Embryonic facial prominence (tissue), 1 donor: Measurements from ENCODE around the gene LECT2.

Source experiments
- DNase-seq: peaks from one replicate; pipeline ENCODE4 v3.0.0-alpha.2; 2016; ENCODE audit errors: extremely low spot score

Gene LECT2

DNA sequence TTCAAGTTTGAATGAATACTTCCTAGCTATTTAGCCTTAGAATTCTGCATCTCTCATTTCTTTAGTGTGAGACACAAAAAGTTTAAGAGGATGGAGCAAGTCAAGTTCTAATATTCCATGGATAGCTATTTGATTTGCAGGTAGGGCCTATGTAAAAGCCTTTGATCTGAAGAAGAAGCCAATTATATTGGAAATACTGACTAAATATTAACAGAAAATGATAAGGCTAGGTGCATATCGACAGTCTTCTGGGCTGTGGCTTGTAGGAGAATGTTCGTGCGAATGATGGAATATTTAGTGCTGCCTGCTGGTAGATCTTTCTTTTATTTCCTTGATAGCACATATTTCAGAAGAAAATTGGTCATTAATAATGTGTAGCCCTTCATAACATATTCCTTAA, at the start of gene LECT2:
Gene LECT2, minus strand, starts transcription at position 85 of the 400 bp plus-strand sequence. CDS start 150 bp downstream, outside the sequence.
- DNase-seq, result no peak

DNA sequence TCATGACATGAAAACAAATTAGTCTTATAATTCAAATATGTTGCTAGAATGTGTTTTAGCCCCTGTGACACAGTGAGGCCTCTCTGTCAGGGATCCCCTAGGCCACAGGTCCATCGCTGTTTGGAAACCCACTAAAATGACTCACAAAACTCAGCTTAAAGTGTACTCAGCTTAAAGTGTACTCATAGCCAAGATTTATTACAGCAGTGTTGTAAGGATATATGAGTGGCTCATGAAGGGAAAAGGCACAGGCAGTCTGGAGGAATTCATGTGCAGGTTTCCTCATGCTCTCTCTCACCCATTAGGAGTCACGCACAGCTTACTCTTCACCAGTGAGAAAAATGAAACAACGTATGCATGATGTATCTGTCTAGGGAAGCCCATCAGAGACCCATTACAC, 49.7 kb upstream of the LECT2 start:
- DNase-seq, result no peak

DNA sequence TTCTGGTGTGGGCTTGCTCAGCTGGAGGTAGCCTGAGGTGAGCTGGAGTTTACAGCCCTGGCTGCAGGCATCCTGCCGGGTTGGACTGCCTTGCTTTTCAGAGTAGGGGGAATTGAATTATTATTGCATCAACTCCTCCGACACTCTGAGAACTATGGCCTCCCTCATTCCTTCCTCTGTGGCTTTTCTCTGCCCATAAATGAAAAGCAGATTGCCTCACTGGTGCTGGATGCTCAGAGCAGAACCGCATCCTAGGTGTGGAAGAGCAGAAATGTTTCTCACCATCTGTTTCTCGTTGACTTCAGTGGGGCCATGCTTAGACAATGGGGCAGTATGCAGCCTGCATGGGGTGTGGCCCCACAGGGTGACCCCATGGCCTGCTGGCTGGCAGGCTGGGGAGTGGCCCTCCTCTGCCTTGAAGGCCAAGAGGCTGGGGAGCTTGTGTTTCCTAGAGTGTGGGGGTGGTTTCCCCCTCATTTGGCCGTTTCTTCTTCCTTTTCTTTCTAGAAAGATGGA, 46.7 kb upstream of the LECT2 start:
- DNase-seq, result peak; percentile 72

DNA sequence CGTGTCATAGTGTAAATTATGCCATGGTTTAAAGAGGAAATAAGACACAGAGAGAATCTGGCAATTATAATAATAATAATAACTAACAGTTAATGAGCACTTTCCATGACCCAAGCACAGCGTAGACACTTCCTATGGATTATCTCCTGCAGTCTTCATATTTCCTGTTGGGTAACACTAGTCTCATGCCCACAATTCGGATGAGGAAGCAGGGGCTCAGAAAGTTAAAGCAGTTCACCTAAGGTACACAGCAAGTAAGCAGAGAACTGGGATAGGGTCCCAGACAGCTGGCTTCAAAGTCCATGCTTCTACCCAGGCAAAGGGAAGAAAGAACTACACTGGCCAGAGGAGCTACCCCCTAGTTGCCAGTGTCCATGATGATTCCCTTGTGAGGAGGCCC, 46.1 kb upstream of the LECT2 start:
- DNase-seq, result no peak

DNA sequence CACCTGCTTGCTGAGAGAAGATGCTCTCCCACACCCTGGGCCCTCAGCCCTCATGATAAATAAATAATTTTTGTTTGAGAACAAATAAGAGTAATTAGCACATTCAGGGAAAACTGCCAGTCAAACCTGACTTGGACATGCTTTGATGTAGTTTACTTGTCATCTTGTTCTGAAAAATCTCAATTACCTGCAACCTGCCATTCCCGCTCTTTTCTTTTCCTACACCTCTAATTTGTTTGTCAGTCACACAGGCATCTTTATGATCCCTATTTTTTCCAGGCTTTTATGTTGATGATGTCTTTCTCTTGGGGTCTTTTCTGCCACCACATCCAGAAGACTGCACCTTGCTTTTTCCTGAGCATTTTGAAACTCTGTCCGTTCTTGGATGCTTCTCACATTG, 45.4 kb upstream of the LECT2 start:
- no peak for DNase-seq

DNA sequence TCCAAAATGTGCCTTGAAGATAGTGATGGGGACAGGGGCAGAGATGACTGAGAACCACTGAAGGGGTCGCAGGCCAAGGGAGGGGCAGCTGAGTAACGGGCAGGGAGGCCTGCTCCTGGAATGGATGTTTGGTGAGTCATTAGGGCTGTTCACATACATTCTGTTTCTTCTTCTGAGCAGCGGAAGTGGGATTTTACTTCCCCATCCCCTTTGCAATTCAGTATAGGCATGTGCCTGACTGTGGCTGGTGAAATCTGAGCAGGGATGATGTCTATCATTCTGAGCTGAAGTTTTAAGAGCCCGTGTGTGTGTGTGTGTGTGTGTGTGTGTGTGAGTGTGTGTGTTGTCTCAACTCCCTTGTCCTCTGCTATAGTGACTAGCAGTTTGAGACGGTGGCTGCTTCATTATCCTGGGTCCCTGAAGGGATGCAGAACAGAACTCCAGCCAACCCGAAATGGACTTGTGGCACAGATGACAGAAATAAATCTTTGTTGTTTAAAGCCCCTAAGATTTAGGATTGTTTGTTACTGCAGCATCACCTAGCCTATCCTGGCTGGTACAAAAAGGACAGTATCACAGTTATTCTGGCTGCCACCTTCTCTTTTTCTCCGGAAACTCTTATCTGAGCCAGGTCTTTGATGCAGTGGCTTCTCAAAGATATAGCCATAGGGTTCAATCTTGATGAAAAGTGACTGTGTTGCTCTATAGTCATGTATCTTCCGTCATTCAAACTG, 44.8 kb upstream of the LECT2 start:
- DNase-seq, result no peak

DNA sequence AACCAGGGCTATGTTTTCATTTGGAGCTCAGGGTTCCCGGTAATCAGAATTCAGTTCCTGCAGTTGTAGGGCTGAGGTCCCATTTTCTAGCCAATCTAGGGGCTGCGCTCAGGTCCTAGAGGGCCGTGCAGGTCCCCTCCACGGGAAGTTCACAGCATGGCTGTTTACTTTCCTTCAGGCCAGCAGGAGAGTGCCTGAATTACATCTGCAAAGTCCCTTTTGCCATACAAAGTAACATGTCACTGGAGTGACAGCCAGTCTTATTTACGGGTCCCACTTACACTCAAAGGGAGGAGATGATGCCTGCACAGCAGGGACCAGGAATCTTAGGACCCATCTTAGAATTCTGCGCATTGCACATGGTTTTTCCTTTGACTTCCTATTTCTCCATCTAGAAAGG, 44.1 kb upstream of the LECT2 start:
- DNase-seq, result no peak

DNA sequence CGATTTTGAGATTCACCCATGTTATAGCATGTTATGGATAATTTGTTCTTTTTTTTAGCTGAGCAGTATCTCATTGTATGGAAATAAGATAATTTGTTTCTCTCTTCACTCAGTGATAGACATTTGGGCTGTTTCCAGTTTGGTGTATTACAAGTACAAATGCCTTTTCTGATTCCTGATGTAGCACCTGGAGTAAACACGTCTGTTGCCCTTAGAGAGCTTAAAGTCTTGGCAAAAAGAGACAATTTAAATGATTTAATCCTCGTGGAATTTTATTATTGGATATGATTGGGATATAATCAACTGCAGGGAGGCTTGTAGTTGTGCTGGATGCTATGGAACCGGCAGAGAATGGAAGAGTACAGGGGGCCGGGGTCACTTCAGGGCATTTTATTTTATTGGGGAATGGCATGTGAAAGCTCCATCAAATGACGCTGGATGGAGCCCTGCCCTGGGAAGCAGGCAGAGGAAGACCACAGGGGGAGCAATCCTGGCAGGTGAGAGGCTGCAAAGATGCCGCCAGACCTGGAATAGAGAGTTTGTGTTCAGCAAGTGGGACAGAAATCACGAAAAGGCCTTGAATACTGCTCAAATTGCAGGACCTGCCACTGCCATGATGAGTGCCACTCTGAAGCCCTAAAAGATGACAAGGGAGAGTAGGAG, 43.0 kb upstream of the LECT2 start:
- DNase-seq, result no peak

DNA sequence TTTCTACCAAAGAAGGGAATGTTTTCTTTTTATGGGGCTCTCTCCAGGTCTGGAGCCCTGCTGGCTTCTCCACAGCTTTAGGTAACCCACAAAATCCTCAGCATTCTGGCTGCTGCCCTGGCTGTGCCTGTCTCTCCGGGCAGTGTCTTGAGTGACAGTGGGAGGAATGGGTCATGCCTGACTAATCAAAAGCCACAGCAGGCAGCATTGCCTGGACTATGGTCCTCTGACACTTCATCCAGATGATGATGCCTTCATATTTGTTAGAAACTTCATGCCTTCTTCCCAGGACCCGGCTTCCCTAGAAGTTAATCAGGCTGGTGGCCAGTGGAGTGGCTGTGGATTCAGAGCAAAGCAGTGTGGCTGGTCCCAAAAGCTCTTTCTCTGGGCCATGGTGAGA, 41.8 kb upstream of the LECT2 start:
- no peak for DNase-seq

DNA sequence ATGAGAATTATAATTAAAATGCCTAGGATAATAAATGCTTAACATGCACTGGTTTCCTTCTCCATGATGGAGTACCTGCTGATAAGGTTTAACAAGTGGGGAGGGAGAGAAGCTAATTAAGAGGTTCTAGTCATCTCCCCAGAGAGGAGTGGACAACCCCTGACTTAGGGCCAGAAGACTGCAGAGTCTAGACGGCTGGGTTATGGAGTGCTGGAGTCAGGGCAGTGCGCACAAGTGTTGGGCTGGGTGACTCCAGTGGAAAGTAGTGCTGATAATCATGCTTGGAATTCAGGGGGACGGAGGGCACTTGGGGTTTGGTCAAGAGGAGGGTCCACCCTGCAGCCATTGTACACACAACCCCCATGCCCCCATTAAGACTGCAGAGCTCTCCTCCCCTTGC, 41.2 kb upstream of the LECT2 start:
- no peak for DNase-seq

DNA sequence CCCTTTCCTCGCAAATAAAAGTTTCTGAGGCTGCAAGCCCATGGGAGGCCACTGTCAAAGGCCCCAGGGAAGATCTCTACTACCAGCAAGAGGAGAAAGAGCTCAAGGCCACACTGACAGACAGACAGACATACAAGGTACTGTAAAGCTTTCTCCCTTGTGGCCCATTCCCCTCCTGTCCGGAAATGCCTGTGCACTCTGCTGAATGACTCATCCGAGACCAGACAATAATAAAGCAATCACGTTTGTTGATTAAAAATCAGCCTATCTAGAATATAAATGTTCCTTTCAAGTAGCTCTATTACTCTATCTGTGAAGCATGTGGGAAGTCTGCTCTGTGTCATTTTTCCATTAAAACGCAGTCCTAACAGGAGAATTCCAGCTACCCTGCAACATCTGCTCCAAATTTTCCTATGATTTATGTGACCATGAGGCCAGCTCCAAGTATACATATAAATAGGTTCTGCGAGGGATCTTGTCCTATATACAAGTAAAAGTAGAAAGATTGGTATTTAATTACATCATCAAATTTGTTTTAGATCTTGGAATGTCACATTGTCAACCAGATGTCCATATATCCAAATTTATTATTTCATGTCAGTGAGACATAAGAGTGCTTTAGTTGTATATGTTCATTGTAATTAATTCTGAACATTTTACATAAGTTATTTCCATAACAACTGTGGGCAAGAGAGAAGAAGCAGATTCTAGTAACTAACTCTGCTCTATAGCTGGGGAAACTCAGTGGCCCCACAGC, 39.3 kb upstream of the LECT2 start:
- peak; percentile 64 for DNase-seq

DNA sequence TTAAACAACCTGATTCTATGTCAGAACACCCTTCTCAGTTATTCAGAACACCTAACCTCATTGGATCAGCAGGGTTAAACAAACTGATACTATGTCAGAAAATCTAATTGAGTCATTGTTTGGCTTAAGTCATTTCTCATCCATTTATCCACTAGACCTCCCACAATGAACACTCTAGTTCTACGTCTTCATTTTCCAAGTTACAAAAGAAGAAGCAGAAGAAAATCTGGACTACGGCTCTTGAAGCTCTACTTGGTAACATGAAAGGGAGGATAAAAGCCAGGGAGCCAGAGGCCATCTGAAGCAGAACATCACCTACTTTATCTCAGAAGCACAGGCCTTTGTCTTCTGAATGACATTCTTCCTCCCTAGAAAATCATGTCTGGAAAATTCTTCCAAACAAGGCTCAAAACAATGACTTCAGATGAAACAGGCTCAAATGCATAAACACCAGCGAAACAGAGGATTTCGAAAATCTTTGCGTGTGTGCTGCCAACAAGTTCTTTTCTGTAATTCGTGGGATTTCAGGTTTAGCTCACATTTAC, 38.6 kb upstream of the LECT2 start:
- no peak for DNase-seq

DNA sequence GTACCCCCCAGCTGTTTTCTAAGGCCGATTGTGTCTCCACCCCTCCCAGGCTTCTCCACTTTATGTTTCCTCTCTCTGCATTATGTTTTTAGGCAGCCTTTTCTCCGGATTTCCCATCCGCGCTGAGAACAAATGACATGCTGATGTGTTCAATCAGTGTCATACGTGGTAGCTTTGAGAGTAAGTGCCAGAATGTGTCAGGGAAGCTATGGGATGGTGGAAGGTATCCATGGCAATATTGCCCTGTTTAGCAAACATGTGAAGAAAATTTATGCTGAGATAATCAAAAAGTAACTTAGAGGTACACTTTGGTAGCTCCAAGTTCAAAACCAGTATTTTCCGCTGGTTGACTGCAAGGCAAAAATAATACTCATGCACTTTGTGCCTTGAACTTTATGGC, 36.6 kb upstream of the LECT2 start:
- no peak for DNase-seq

DNA sequence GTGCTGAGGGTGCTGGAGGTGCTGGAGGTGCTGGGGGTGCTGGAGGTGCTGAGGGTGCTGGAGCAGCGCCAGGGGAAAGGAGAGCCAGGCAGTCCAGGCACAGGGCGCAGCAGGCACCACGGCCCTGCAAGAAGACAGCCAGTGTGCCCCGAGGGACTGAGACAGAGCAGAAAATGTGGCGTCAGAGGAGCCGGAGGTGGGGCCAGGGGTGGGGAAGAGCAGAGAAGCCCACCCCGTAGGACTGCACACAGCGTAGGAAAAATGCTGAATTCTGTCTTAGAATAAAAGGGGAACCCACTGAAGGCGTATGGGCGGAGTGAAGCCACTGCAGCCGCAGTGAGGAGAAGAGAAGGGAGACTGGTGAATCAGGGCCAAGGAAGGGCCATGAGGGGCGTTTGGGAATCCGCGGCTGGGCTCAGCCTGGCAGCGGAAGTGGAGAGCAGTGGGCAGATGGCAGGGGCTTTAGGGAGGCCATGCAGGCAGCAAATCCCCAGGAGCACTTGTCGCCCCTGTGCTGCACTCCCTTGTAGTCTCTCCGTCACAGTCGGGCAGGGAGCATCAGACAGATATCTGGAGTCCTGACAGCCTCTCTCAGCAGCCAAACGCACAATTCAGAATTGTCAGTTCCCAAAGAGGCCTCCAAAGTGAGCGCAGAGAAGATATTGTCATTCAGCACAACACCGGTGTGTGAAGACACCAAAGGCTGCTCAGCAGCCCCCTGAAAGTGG, 35.9 kb upstream of the LECT2 start:
- DNase-seq, result no peak

DNA sequence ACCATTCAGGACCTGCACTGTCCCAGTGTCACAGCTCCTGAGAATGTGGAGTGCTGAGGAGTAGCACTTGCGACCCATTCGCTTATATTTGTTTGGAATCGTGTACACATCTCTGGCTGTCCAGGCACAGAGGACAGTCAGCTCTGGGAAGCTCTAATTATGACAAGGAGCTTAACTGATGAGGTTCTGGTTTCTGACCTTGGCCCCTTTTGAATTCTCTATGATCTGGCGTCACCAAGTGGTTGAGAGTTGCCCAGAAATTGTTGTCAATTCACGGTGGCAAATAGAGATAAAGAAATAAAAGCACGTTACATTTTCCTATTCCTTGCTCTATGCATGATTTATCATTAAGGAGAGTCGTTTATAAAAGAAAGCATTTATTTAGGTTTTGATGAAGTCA, 34.9 kb upstream of the LECT2 start:
- no peak for DNase-seq

DNA sequence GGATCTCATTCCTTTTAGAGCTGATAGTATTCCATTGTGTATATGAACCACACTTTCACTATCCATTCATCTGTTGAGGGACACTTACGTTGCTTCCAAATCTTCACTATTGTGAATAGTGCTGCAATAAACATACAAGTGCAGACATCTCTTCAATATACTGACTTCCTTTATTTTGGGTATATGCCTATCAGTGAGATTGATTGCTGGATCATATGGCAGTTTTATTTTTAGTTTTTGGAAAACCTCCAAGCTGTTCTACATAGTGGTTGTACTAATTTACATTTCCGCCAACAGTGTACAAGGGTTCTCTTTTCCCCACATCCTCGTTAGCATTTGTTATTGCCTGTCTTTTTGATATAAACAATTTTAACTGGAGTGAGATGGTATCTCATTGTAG, 33.8 kb upstream of the LECT2 start:
- DNase-seq, result no peak

DNA sequence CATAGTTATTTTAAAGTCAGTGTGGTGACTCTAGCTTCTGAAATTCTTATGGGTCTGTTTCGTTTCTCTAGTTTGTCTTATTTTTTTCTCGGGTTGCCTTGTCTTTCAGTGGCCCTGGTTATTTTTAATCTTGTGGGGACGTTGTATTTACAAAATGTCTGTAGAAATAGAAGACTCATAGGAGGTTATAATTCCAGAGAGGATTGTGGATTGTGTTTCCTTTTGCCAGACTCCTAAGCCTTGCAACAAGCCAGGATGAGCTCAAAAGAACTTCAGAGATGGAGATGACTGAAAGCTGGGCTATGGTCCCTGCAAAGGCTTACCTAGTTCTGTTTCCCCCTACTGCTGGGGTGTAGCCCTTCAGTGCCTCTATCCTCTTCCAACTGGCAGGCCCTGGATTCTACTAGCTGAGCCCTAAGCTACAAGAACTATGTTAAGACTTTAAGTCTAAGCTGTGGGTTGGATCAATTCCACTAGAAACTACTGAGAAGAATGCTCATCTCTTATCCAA, 32.2 kb upstream of the LECT2 start:
- no peak for DNase-seq

DNA sequence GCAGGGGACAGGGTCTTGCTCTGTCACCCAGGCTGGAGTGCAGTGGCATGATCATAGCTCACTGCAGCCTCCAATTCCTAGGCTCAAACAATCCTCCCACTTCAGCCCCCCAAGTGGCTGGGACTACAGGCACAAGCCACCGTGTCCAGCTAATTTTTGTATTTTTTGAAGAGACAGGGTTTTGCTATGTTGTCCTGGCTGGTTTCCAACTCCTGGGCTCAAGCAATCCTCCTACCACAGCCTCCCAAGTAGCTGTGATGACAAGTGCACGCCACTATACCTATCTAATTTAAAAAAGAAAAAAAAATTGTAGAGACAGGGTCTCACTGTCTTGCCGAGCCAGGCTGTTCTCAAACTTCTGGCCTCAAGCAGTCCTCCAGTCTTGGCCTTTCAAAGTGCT, 31.6 kb upstream of the LECT2 start:
- DNase-seq, result no peak

DNA sequence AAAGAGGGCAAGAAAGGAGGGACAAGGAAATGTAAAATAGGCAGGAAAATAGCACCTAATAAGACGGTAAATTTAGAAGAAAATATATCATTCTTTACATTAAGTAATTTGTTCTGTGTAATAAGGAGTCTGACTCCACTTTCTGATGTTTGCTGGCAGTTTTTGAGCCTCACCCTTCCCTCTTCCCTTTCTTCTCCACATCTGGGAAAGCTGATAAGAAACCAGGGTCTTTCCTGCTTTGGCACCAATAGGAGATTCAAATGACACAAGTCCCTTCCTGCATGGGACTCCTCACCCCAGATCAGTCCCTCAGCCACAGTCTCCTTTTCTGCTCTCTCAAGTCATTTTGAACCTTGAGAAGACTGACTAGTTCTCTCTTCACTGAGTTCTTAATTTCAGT, 31.2 kb upstream of the LECT2 start:
- DNase-seq, result no peak

DNA sequence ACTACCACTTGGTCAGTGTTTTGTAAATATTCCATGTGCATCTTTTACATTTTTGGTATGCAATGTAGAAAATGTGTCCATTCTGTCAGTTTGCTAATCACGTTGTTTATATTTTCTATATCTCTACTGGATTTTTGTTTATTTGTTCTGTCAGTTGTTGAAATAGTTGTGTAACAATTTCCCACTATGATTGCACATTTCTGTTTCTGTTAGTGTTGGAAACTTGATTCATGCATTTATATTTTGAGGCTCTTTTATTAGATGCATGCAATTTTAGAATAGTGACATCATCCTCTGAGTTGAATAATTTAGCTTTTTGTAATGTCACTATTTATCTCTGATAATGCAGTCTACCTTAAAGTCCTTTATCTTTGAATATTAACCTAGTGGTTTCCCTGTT, 25.8 kb upstream of the LECT2 start:
- no peak for DNase-seq

DNA sequence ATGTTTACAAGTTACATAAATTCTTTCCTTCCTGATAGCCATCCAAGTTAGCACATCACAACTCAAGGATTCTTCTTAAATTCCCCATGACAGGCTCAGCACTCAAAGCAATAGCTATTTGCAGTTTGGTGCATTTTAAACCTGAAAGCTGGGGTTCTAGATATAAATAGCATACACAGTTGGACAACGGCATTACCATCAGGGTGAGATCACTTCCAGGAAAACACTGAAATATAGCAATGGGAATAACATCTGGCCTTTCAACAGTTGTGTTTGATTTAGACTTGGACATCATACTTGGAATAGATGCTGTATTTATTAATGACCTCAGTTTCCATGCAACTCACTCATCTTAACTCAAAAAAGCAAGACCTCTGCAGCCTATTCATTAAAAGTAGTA, 24.7 kb upstream of the LECT2 start:
- DNase-seq, result peak; percentile 43

DNA sequence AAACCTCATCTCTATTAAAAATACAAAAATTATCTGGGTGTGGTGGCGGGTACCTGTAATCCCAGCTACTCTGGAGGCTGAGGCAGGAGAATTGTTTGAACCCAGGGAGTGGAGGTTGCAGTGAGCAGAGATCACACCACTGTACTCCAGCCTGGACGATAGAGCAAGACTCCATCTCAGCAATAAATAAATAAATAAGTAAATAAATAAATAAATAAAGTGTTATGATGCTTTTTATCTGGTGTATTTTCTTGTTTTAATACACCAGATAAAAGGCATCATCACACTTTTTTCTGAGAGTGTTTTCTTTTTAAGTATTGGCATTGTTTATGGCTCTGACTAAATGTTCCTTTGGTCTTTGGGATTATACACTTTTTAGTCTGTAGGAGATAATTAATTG, 24.2 kb upstream of the LECT2 start:
- no peak for DNase-seq
